Spleen (tissue), 11 donors: ENCODE data around the gene MOB1A. TPM values are rescaled to one million over a fixed set of nuclear protein-coding genes. Genes with fewer than 3 reads are reported as not detected.

ENCODE experiments used
- DNase-seq: peaks from one replicate; pipeline ENCODE4 v3.0.0-alpha.2; 2020
- H3K27ac ChIP-seq, 8 donors: fragments of 200-600 bp; sonication (generic) in 7 of 8; 1 replicate in 4 of 8; 2 replicates in 4 of 8; pipeline versions ENCODE4 v1.5.0 to v1.8.0; 2016 to 2021; ENCODE audit warnings: inconsistent platforms in 4 of 8, mild to moderate bottlenecking in 4 of 8, moderate library complexity in 1 of 8
- H3K27me3 ChIP-seq, 7 donors: fragments of 200-600 bp; sonication (generic) in 6 of 7; replicated peaks in 1 of 7; 1 replicate in 4 of 7; 2 replicates in 3 of 7; pipeline versions ENCODE4 v1.5.0 to v1.8.0; 2016 to 2021; ENCODE audit warnings: inconsistent platforms in 3 of 7, mild to moderate bottlenecking in 1 of 7
- H3K36me3 ChIP-seq, 6 donors: fragments of 200-600 bp; sonication (generic) in 5 of 6; 1 replicate in 4 of 6; 2 replicates in 2 of 6; pipeline versions ENCODE4 v1.5.0 to v1.8.0; 2016 to 2021; ENCODE audit warnings: inconsistent platforms in 2 of 6
- H3K4me1 ChIP-seq, 6 donors: fragments of 200-600 bp; sonication (generic) in 5 of 6; 1 replicate in 3 of 6; 2 replicates in 3 of 6; pipeline versions ENCODE4 v1.5.0 to v1.8.0; 2016 to 2021; ENCODE audit warnings: inconsistent platforms in 3 of 6
- H3K4me3 ChIP-seq, 8 donors: fragments of 200-600 bp; sonication (generic) in 7 of 8; 1 replicate in 4 of 8; 2 replicates in 4 of 8; pipeline versions ENCODE4 v1.5.0 to v1.8.0; 2016 to 2021; ENCODE audit warnings: inconsistent platforms in 4 of 8, mild to moderate bottlenecking in 4 of 8, moderate library complexity in 2 of 8
- H3K9me3 ChIP-seq, 8 donors: fragments of 200-600 bp; sonication (generic) in 7 of 8; 1 replicate in 4 of 8; 2 replicates in 4 of 8; pipeline versions ENCODE4 v1.5.0 to v1.8.0; 2016 to 2021; ENCODE audit warnings: inconsistent platforms in 4 of 8
- CTCF ChIP-seq, 11 experiments: fragments of 200-600 bp in 7 of 11; fragments of 450-650 bp in 4 of 11; sonication (generic) in 4 of 11; IDR thresholded peaks in 8 of 11; conservative IDR thresholded peaks in 3 of 11; 1 replicate in 7 of 11; 2 replicates in 4 of 11; pipeline versions ENCODE4 v1.4.0 to v1.8.0; 2016 to 2021; ENCODE audit warnings: antibody characterized with exemption in 11 of 11, inconsistent platforms in 4 of 11, mild to moderate bottlenecking in 1 of 11
- POLR2A ChIP-seq, 3 donors: fragments of 450-650 bp; IDR thresholded peaks; one replicate each; pipeline ENCODE4 v1.5.1; 2017; ENCODE audit warnings: antibody characterized with exemption in 3 of 3, mild to moderate bottlenecking in 1 of 3
- POLR2AphosphoS5 ChIP-seq, 3 donors: sonication (generic); formaldehyde crosslinking; IDR thresholded peaks; one replicate each; pipeline ENCODE4 v1.5.1; 2017; ENCODE audit warnings: antibody characterized with exemption in 3 of 3
- WGBS, 5 donors: extraction: QIAGEN DNeasy Blood & Tissue Kit in 3 of 5; methylation state at CpG; one replicate each; pipeline versions ENCODE4 v1.1.5 to v1.1.7; 2013 to 2018; 5-methylcytosine and 5-hydroxymethylcytosine counted together
- intact Hi-C: fragments of 100-400 bp; cut with DNase I; formaldehyde crosslinking; loops from one replicate; pipeline ENCODE4 v1.15.0; 2023; ENCODE audit warnings: low total_unique reads
- polyA plus RNA-seq, 3 donors: library from polyadenylated mRNA; stranded (reverse); fragments of 200-250 nt; gene quantifications; one replicate each; pipeline ENCODE4 v1.2.1, GENCODE V29; 2013
- total RNA-seq, 7 donors: library from RNA; depleted of rRNA in 3 of 7; stranded (reverse); fragments of >200 nt in 3 of 7; fragmentation: NEBNext Ultra II Directional in 4 of 7; extraction: Animal tissue kit (Norgen Biotek cat#: 25700) in 4 of 7; gene quantifications; one replicate each; pipeline versions ENCODE4 v1.1.0 to v1.2.1, GENCODE V29; 2016 to 2021
- donor health status: healthy with polysubstance abuse.
- donor health status: DM: no; HTN: no; CAD: no; lungs with moderate emphysema.
- donor health status: DM: no; HTN: no; CAD: no.
- donor health status: Bipolar disorder and iron deficiency.
- donor health status: healthy.
- donor health status: DM: no; HTN: no; CAD: no.
- donor health status: DM: yes; HTN: yes; CAD: no.

MOB1A gene
- total and polyA plus RNA-seq, 10 donors, result 55.0 to 198 (median 158) TPM

GRCh38 chr2:74146929-74147726 is 31.6 kb downstream of the MOB1A start:
- Histone ChIP-seq H3K36me3 (peaks cover 0 to 39% (median 18%) of the 10 kb centered on the region in 6 donors), H3K4me1 (peaks cover 10 to 39% (median 23%) of the 10 kb centered on the region in 6 donors), H3K4me3 (peak overlapping the region; percentile 65 to 95 (median 83)), H3K9me3 (no peaks in the 10 kb centered on the region), H3K27me3 (no peaks in the 10 kb centered on the region), H3K27ac (peak overlapping the region in 6 of 8 donors; percentile 51 to 78 (median 68))
- no peak for DNase-seq
- intact Hi-C loops, result no loop called here
- TF ChIP-seq POLR2A (IDR thresholded peaks at IDR 0.05) (no peak), POLR2AphosphoS5 (IDR thresholded peaks at IDR 0.05) (no peak), CTCF (IDR thresholded peaks at IDR 0.05 in 8 of 11, conservative IDR thresholded peaks at IDR 0.05 in 3 of 11) (no peak)
- whole genome bisulfite sequencing, 5 donors, result 9 to 11% (median 10%) methylated on average over 24 to 29 of the region's 29 CpGs

GRCh38 chr2:74142340-74142739 is 36.3 kb downstream of the MOB1A start:
- intact Hi-C loops, result no loop called here
- H3K4me1 ChIP-seq, result peaks cover 6 to 21% (median 13%) of the 10 kb centered on the region in 6 donors
- TF ChIP-seq POLR2AphosphoS5 (IDR thresholded peaks at IDR 0.05) (no peak), POLR2A (IDR thresholded peaks at IDR 0.05) (no peak), CTCF (IDR thresholded peaks at IDR 0.05 in 8 of 11, conservative IDR thresholded peaks at IDR 0.05 in 3 of 11) (no peak)
- H3K27ac ChIP-seq, result no peak overlapping the region
- no peaks in the 10 kb centered on the region for H3K27me3 ChIP-seq
- 77 to 86% (median 83%) methylated on average over 6 of the region's 6 CpGs for WGBS, 5 donors
- no peak overlapping the region for H3K4me3 ChIP-seq
- H3K36me3 ChIP-seq, result peaks cover 0 to 41% (median 6%) of the 10 kb centered on the region in 6 donors
- H3K9me3 ChIP-seq, result no peaks in the 10 kb centered on the region
- DNase-seq, result no peak

GRCh38 chr2:74138600-74139323 is 39.9 kb downstream of the MOB1A start:
- intact Hi-C loops, result no loop called here
- DNase-seq, result no peak
- 88 to 96% (median 93%) methylated on average over 14 to 19 of the region's 19 CpGs for WGBS, 5 donors

More at GRCh38 chr2:74138600-74139323, 39.9 kb downstream of the MOB1A start:
- Histone ChIP-seq H3K4me1 (no peaks in the 10 kb centered on the region), H3K4me3 (no peak overlapping the region), H3K36me3 (peaks cover 0 to 50% (median 12%) of the 10 kb centered on the region in 6 donors), H3K27ac (no peak overlapping the region), H3K27me3 (no peaks in the 10 kb centered on the region), H3K9me3 (no peaks in the 10 kb centered on the region)
- TF ChIP-seq POLR2A (IDR thresholded peaks at IDR 0.05) (no peak), POLR2AphosphoS5 (IDR thresholded peaks at IDR 0.05) (no peak), CTCF (IDR thresholded peaks at IDR 0.05 in 8 of 11, conservative IDR thresholded peaks at IDR 0.05 in 3 of 11) (no peak)
